ENCODE results near the gene NPAS3.
A peak's percentile ranks its signal among the peaks of the same experiment; 100 is the strongest.

NPAS3 gene

DNA sequence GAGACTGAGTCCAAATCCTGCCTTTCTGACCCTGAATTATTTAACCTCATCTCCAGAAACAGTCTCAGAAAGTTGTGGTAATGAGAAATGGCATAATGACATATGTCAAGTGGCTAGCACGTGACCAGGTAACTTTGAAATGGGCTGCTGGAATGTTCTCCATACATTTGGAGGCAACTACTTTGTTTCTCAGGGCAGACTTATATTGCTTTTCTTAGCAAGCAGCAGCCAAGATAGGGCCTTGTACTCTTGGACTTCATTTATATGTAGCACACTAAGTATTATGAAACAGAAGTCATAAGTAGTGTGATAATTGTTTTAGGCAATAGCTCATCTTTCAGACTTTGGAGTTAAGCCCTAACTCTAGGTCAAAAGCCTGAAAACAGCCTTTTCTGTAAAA lies 494.7 kb downstream of the NPAS3 start:
- no peak for DNase-seq (ENCODE audit: low read depth)
- no peak for TF ChIP-seq CTCF (IDR thresholded peaks at IDR 0.05; ENCODE audit: low read depth, low read length, missing control alignments)
- in situ Hi-C loops (cut with HindIII; ENCODE audit: low sequenced_read_pairs): no loop called here
- H3K4me3 ChIP-seq (ENCODE audit: low read depth, low read length): no peak overlapping the region

- H3K4me3 ChIP-seq (ENCODE audit: low read depth, low read length): no peak overlapping the region
- TF ChIP-seq CTCF (IDR thresholded peaks at IDR 0.05; ENCODE audit: low read depth, low read length, missing control alignments): no peak
- in situ Hi-C loops (cut with HindIII; ENCODE audit: low sequenced_read_pairs): no loop called here
- DNase-seq (ENCODE audit: low read depth): peak; percentile 49
Observed at GRCh38 chr14:33435911-33436689, 497.4 kb downstream of the NPAS3 start.

- TF ChIP-seq CTCF (IDR thresholded peaks at IDR 0.05; ENCODE audit: low read depth, low read length, missing control alignments): no peak
- in situ Hi-C loops (cut with HindIII; ENCODE audit: low sequenced_read_pairs): no loop called here
- DNase-seq (ENCODE audit: low read depth): no peak
Observed at GRCh38 chr14:33441633-33442032, 503.0 kb downstream of the NPAS3 start.

GRCh38 chr14:33444136-33444535 lies 505.5 kb downstream of the NPAS3 start:
- DNase-seq (ENCODE audit: low read depth): no peak
- in situ Hi-C loops (cut with HindIII; ENCODE audit: low sequenced_read_pairs): no loop called here

More at GRCh38 chr14:33441633-33442032, 503.0 kb downstream of the NPAS3 start:
- H3K4me3 ChIP-seq (ENCODE audit: low read depth, low read length): no peak overlapping the region

DNA sequence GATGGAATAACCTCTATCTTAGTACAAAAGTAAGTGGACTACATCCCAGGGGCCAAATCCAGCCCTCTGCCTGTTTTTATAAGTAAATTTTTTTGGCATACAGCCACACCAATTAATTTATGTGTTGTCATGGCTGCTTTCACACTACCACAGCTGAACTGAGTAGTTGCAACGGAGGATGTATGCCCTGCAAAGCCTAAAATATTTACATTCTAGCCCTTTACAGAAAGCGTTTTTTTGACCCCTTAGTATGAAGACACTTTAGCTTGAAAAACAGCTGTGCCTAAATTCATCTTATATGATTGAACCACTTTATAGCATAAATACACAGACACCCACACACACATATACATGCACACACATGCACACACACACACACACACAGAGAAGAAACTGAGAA lies 510.6 kb downstream of the NPAS3 start:
- no peak for TF ChIP-seq CTCF (IDR thresholded peaks at IDR 0.05; ENCODE audit: low read depth, low read length, missing control alignments)
- no peak overlapping the region for H3K4me3 ChIP-seq (ENCODE audit: low read depth, low read length)
- DNase-seq (ENCODE audit: low read depth): no peak
- in situ Hi-C loops (cut with HindIII; ENCODE audit: low sequenced_read_pairs): no loop called here

More at GRCh38 chr14:33444136-33444535, 505.5 kb downstream of the NPAS3 start:
- no peak overlapping the region for H3K4me3 ChIP-seq (ENCODE audit: low read depth, low read length)
- TF ChIP-seq CTCF (IDR thresholded peaks at IDR 0.05; ENCODE audit: low read depth, low read length, missing control alignments): no peak

DNA sequence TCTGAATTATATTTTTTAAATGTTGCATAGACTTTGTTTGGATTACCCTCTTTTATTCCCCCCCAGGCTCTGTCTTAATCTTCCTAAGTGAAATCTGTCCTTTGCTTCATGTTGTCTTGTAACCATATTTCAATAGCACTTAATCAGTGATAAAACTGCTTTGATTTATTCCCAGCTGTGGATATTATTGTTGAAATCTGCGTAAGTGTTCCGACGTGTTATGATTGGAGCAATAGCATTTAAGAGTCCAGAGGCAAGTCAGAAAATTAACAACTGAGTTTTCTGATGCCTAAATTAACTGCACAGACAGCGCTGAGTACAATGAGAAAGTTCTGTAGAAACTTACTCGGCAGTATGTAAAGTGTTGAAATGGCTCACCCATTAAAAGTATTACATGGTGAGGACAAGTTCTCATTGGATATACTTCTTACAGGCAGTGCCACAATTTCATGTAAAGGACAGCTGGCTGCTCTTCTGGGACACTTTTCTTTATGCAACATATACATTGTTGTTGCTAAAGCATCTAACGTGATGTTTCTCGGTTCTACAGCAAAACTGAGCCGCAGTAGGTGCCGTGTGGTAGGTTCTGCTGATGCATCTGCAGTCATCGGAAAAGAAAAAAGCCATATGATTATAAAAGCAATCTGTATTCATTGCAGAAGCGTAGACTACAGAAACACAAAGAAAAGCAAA lies 511.2 kb downstream of the NPAS3 start:
- no peak for DNase-seq (ENCODE audit: low read depth)
- in situ Hi-C loops (cut with HindIII; ENCODE audit: low sequenced_read_pairs): no loop called here
- H3K4me3 ChIP-seq (ENCODE audit: low read depth, low read length): no peak overlapping the region
- no peak for TF ChIP-seq CTCF (IDR thresholded peaks at IDR 0.05; ENCODE audit: low read depth, low read length, missing control alignments)

Data from astrocyte of the cerebellum (primary cell).